GM19099 (cell line): ENCODE measurements around the gene IGF2BP3.

ENCODE experiments used
- POLR2A ChIP-seq: IDR thresholded peaks from 3 replicates; pipeline ENCODE4 v1.6.1; 2011; ENCODE audit warnings: low read depth; ENCODE audit not compliant: insufficient read length; ENCODE audit errors: extremely low read depth

The IGF2BP3 gene

GRCh38 chr7:23450518-23450917, 19.8 kb downstream of the IGF2BP3 start:
- no peak for TF ChIP-seq POLR2A

- no peak for TF ChIP-seq POLR2A
Measured at GRCh38 chr7:23449941-23450340, 20.4 kb downstream of the IGF2BP3 start.

GRCh38 chr7:23445326-23445725, 25.0 kb downstream of the IGF2BP3 start:
- no peak for TF ChIP-seq POLR2A

DNA sequence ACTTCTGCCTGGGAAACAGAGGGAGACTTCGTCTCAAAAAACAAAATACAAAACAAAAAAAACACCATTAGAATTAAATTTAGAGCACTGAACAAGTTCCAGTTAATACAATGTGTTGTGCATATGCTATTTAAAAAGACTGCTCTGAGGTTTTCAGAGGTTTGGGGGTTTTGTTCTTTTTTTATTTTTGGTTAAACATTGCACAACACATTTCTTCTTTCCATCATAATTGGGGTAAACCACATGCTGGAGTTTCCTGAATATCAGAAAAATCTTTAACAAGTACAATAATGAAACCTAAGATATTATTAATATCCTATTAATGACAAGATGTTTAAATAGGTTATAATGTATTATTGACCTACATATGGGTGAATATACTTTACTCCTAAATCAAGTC, 26.3 kb downstream of the IGF2BP3 start:
- no peak for TF ChIP-seq POLR2A

DNA sequence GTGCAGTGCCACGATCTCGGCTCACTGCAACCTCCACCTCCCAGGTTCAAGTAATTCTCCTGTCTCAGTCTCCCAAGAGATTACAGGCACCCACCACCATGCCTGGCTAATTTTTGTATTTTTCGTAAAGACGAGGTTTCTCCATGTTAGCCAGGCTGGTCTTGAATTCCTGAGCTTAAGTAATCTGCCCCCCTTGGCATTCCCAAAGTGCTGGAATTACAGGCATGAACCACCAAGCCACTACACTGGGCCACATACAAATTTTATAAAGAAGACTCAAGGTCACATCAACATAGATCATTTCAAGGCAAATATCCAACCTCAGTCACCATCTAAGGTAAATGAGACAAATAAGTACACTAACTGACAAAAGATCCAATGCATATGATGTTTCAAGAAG, 32.1 kb downstream of the IGF2BP3 start:
- no peak for TF ChIP-seq POLR2A

DNA sequence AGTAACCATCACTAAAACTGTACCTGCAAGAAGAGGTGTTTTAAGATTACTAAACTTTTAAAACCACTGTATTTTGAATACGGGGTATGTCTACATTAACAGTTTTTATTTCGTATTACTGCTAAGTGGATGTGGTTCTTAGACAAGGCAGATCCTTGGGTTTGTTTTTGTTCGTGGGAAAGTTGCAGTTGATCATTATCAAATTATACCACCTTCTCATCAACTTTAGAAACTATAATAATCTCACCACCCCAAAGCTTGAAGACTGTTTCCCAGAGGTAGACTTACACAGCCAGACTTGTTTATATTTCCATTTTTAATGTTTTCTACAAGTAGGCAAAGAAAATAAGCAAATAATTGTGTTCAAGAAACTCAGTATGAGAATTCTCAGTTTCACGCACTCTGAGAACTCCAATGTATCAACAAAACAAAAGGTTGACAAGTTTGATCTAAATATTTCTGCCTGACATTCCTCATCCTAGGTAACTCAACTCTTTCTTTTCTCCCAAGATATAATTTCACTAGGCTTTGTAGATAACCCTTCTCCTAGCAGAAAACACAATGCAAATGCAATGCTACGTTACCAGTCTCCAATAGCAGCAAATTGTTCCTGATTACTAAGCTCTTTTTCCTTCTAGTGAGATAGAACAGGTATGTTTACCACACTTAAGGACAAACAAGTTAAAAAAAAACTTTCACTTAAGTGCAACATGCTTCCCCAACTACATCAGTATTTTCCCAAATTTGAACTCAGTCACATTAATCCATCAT, 36.0 kb downstream of the IGF2BP3 start:
- no peak for TF ChIP-seq POLR2A

DNA sequence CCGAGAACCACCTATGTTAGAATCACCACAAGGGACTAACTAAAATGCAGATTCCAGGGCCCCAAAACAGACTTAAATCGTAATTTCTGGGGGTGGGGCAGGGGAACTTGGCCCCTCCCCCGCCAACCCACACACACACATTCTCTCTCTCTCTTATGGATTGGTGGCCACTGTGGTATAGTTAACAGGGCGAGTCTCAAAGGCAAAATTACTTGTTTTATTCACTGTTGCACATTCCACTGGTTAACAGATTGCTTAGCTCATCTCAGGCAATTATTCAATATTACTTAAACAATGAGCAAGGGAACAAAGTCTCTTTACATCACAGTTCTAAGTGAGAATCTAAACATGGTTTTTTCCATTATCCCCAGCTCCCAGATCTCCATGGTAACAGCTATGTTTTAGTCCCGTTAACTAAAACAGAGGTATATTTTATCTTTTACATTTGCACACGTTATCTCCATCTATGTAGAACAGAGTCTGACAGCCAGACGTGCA, 38.5 kb downstream of the IGF2BP3 start:
- TF ChIP-seq POLR2A = no peak

DNA sequence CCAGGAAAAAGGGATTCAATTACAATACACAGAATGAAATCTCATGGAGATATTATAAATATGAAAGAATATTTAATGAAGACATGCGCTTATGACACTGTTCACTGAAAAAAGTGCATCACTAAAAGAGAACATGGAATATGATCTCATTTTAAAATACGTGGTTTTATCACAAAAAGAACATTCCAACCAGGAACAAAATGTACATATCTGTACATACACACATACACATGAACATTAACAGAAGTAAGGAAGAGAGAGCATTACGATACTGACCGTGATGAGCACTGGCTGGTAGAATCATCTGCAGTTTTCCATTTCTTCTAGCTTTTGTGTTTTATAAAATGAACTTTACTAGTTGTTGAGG, 39.4 kb downstream of the IGF2BP3 start:
- TF ChIP-seq POLR2A = no peak

- TF ChIP-seq POLR2A = no peak
Measured at GRCh38 chr7:23426876-23427275, 43.4 kb downstream of the IGF2BP3 start.

DNA sequence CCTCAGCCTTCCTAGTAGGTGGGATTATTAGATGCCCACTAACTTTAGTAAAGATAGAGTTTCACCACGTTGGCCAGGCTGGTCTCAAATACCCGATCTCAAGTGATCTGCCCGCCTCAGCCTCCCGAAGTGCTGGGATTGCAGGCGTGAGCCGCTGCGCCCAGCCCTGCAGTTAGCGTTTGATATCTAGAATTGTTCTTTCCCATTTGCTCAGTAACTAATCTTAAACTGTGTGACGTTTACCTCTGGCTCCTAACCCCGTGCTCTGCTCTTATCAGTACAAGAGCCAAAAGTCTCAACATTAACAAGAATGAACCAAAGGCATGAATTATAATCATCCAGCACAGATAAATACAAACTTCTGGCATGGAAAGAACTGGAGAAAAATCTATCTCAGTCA, 47.4 kb downstream of the IGF2BP3 start:
- TF ChIP-seq POLR2A = no peak

GRCh38 chr7:23422384-23422783, 47.9 kb downstream of the IGF2BP3 start:
- no peak for TF ChIP-seq POLR2A

GRCh38 chr7:23419845-23420244, 50.4 kb downstream of the IGF2BP3 start:
- TF ChIP-seq POLR2A = no peak

DNA sequence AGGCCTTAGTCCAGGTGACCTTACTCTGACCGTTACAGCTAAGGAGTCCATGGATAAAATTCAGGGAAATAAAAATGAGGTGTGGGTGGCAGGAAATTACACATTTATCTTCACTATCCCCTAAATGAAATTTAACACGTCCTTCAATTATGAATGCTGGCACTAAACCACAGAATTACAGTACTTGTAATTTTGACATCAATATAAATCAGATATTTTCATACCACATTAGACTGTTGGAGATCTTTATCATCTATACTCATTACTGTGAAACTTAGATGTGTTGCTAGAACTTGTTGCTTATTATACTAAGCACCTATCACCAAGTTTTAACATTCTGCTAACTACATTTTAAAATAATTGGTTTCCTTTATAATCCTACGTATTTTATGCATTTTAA, 51.1 kb downstream of the IGF2BP3 start:
- TF ChIP-seq POLR2A = no peak

DNA sequence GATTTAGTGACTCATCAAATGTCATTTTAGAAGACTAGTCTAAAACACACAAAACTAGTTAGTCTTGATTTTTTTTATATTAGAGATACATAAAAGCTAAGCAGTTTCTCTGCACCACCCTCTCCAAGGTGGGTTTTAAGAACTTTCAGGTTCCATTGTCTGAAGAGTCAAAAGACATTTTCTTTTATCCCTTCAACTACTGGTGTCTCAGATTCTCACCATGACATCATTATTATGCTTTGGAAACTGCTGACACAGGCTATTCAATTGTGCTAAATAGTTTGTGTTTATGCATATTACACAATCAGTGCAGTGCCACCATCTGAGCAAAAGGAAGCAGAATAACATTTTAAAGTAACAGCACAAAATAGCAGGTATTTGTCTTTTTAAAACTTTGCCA, 52.2 kb downstream of the IGF2BP3 start:
- no peak for TF ChIP-seq POLR2A

DNA sequence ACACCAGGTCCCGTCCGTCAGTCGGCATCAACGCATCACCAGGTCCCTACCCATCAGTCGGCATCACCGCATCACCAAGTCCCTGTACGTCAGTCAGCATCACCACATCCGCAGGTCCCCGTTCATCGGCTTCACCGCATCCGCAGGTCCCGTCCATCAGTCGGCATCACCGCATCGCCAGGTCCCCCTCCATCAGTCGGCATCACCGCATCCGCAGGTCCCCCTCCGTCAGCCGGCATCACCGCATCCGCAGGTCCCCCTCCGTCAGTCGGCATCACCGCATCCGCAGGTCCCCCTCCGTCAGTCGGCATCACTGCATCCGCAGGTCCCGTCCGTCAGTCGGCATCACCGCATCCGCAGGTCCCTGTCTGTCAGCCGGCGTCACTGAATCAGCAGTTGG, 55.1 kb downstream of the IGF2BP3 start:
- no peak for TF ChIP-seq POLR2A

GRCh38 chr7:23410446-23411183, 59.7 kb downstream of the IGF2BP3 start:
- no peak for TF ChIP-seq POLR2A

- TF ChIP-seq POLR2A = no peak
Measured at GRCh38 chr7:23405240-23405618, 65.1 kb downstream of the IGF2BP3 start.

DNA sequence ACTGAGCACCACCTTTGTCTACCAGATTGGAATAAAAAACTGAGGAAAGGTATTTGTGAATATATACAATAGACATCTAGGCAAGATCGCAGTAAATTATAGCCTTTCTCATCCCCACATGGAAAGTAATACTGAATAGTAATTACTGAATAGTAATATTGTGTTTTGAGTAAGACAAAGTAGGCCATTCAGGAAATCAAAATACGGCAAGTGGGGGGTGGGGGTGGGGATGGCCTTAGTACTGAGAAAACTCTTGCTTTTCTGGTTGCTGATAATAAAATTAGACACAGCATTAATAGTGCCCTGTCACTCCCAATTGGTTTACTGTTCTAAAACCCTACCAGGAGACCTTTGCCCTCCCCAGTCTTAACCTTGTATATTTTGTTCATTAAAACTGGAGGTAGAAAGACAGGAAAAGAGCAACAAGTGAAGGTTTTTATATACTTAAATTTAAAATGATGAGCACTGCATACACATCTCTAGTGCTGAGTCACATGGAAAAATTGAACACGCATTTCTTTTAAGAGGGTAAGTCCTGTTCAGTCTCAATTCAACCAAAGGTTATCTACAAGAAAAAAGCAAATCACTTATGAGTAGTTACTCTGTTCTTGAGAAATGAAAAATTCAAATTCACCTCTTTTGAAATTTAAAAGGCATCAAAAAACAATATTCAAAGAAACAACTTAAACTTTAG, 65.6 kb downstream of the IGF2BP3 start:
- TF ChIP-seq POLR2A = no peak
